GM12875 (cell line): ENCODE measurements around the gene PRSS3.
"Not testable (repeated sequence)": the region's sequence is repeated elsewhere in the genome, so short reads cannot be mapped to it uniquely, and the experiment has no call there.

Experiments
- H3K4me3 ChIP-seq: one replicate; pipeline ENCODE4 v1.5.1; 2011; ENCODE audit warnings: low read depth, low read length, control low read depth
- CTCF ChIP-seq: IDR thresholded peaks from 2 replicates; pipeline ENCODE4 v1.5.1; 2011; ENCODE audit warnings: low read depth, mild to moderate bottlenecking, control low read depth, inconsistent platforms, low read length, moderate library complexity, borderline replicate concordance; ENCODE audit not compliant: insufficient read depth

PRSS3 gene

DNA sequence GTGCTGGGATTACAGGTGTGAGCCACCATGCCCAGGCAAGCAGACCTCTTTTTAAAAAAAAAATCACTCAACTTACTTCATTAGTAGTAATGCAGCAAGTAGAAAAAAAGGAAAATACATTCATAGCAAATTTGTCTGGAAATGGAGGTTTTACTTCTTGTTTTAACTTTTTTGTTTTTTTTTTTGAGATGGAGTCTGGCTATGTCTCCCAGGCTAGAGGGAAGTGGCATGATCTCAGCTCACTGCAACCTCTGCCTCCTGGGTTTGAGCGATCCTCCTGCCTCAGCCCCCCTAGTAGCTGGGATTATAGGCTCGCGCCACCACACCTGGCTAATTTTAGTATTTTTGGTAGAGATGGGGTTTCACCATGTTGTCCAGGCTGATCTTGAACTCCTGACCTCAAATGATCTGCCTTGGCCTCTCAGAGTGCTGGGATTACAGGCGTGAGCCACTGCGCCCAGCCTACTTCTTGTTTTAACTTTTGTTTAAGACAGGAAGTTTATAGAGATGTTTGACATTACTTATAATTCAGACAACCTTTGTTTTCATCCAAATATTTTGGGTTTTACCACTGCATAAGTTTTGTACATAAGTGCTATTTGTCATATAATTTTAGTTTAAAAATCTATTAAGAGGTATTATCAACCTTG is 48.1 kb downstream of the PRSS3 start:
- TF ChIP-seq CTCF: no peak
- H3K4me3 ChIP-seq: no peak overlapping the region

DNA sequence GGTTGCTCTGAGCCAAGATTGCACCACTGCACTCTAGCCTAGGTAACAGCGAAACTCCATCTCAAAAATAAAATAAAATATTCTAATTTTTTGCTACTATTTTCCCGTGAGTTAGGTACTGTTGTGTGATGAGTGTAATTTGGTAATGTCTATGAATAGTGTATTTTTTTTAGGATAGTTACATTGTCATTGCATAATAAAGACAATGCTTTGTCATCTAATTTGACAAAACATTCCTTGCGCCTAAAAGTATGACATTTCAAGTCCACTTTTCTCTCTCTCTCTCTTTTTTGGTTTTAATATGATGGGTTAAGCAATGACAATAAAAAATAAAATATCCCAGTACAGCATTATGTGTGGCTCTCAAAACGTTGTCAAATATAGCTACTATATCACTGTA is 50.9 kb downstream of the PRSS3 start:
- H3K4me3 ChIP-seq: no peak overlapping the region
- no peak for TF ChIP-seq CTCF

DNA sequence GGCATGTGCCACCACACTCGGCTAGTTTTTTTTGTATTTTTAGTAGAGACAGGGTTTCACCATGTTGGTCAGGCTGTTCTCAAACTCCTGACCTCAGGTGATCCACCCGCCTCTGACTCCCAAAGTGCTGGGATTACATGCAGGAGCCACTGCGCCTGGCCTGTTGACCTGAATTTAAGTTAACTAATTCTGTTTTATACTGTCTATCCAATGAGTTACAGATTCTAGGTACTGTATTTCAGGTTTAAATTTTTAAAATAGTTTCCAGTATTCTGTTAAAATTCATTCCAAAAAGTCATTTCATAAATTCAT is 52.5 kb downstream of the PRSS3 start:
- not testable (repeated sequence) for H3K4me3 ChIP-seq
